KMS-11 (cell line): ENCODE results near the gene VIL1.
A peak's percentile ranks its signal among the peaks of the same experiment; 100 is the strongest.

Experiments
- H2AFZ ChIP-seq: fragments of 200-600 bp; sonication (generic); 2 replicates; pipeline ENCODE4 v1.6.1; 2016; ENCODE audit warnings: antibody characterized with exemption, mixed run types, low read depth
- H3K27ac ChIP-seq: fragments of 200-600 bp; sonication (generic); 2 replicates; pipeline ENCODE4 v1.6.1; 2016; ENCODE audit warnings: mild to moderate bottlenecking, mixed run types
- H3K27me3 ChIP-seq: fragments of 200-600 bp; sonication (generic); 2 replicates; pipeline ENCODE4 v1.6.1; 2017; ENCODE audit warnings: mild to moderate bottlenecking, low read depth, mixed run types, moderate library complexity; ENCODE audit not compliant: insufficient read depth
- H3K36me3 ChIP-seq: fragments of 200-600 bp; sonication (generic); 2 replicates; pipeline ENCODE4 v1.6.1; 2017; ENCODE audit warnings: mild to moderate bottlenecking, mixed run types; ENCODE audit not compliant: insufficient read depth
- H3K4me1 ChIP-seq: fragments of 200-600 bp; sonication (generic); 2 replicates; pipeline ENCODE4 v1.6.1; 2016; ENCODE audit warnings: mild to moderate bottlenecking, low read depth, mixed run types; ENCODE audit not compliant: poor library complexity, severe bottlenecking
- H3K4me2 ChIP-seq: fragments of 200-600 bp; sonication (generic); 2 replicates; pipeline ENCODE4 v1.7.0; 2016; ENCODE audit warnings: mild to moderate bottlenecking, mixed run types
- H3K4me3 ChIP-seq: fragments of 200-600 bp; sonication (generic); IDR thresholded peaks from 2 replicates; pipeline ENCODE4 v1.6.1; 2017; ENCODE audit warnings: low read depth, low read length, mixed read lengths; ENCODE audit not compliant: insufficient read depth
- H3K79me2 ChIP-seq: fragments of 200-600 bp; sonication (generic); 2 replicates; pipeline ENCODE4 v1.6.1; 2016; ENCODE audit warnings: low read depth, mixed run types; ENCODE audit not compliant: insufficient read depth
- H3K9ac ChIP-seq: fragments of 200-600 bp; sonication (generic); 2 replicates; pipeline ENCODE4 v1.6.1; 2016; ENCODE audit warnings: mild to moderate bottlenecking, mixed run types
- H4K20me1 ChIP-seq: fragments of 200-600 bp; sonication (generic); 2 replicates; pipeline ENCODE4 v1.6.1; 2016; ENCODE audit warnings: mild to moderate bottlenecking, mixed run types; ENCODE audit not compliant: insufficient read depth
- TF ChIP-seq, protein P1 (sequence below): fragments of 200-600 bp; sonication (generic); conservative IDR thresholded peaks from 2 replicates; pipeline ENCODE4 v1.6.1; 2017; ENCODE audit warnings: low read depth, mild to moderate bottlenecking, antibody characterized with exemption, low read length, moderate library complexity, mixed read lengths

VIL1 gene

DNA sequence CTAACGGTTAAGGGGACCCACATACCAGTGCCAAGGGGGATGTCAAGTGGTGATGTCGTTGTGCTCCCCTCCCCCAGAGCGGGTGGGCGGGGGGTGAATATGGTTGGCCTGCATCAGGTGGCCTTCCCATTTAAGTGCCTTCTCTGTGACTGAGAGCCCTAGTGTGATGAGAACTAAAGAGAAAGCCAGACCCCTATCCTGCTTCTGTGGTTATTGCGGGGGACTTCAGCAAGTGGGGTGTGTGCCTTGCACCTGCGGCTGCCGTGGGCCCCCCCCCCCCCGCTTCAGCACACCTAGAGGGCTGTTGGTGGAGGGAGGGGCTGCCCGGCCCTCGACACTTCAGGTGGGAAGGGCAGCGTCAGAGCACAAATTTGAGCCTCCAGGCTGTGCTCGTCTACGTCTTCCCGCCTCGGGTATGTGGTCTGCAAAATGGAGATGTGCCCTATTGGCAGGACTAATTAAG is 13.1 kb upstream of the VIL1 start:
- Histone ChIP-seq H3K36me3 (no peaks in the 10 kb centered on the region), H3K27me3 (no peaks in the 10 kb centered on the region), H3K4me3 (peak overlapping the region; percentile 52), H3K4me1 (peaks cover 33% of the 10 kb centered on the region), H3K4me2 (peak overlapping the region; percentile 51), H3K79me2 (peaks cover 14% of the 10 kb centered on the region; the same call in 1 of the 2 replicates), H2AFZ (peak overlapping the region; percentile 1; the same call in 1 of the 2 replicates), H3K27ac (peak overlapping the region; percentile 15; the same call in 1 of the 2 replicates), H4K20me1 (no peaks in the 10 kb centered on the region), H3K9ac (no peak overlapping the region)
- TF ChIP-seq, protein P1, sequence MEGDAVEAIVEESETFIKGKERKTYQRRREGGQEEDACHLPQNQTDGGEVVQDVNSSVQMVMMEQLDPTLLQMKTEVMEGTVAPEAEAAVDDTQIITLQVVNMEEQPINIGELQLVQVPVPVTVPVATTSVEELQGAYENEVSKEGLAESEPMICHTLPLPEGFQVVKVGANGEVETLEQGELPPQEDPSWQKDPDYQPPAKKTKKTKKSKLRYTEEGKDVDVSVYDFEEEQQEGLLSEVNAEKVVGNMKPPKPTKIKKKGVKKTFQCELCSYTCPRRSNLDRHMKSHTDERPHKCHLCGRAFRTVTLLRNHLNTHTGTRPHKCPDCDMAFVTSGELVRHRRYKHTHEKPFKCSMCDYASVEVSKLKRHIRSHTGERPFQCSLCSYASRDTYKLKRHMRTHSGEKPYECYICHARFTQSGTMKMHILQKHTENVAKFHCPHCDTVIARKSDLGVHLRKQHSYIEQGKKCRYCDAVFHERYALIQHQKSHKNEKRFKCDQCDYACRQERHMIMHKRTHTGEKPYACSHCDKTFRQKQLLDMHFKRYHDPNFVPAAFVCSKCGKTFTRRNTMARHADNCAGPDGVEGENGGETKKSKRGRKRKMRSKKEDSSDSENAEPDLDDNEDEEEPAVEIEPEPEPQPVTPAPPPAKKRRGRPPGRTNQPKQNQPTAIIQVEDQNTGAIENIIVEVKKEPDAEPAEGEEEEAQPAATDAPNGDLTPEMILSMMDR: no peak

- peak overlapping the region; percentile 83 for H2AFZ ChIP-seq
Observed at GRCh38 chr2:218406209-218406948, 12.5 kb upstream of the VIL1 start.

GRCh38 chr2:218406949-218407618 is 11.8 kb upstream of the VIL1 start:
- peaks cover 33% of the 10 kb centered on the region for H3K4me1 ChIP-seq
- peak overlapping the region; percentile 83 for H2AFZ ChIP-seq
- no peaks in the 10 kb centered on the region for H4K20me1 ChIP-seq
- peak overlapping the region; percentile 82 for H3K27ac ChIP-seq
- TF ChIP-seq, protein P1: 0 out of 2 replicates have a peak, but pooled peaks have one; percentile 29
- peak overlapping the region; percentile 57 for H3K9ac ChIP-seq
- H3K4me2 ChIP-seq: peak overlapping the region; percentile 97
- no peaks in the 10 kb centered on the region for H3K36me3 ChIP-seq
- H3K79me2 ChIP-seq: peaks cover 3% of the 10 kb centered on the region; the same call in 1 of the 2 replicates
- H3K27me3 ChIP-seq: no peaks in the 10 kb centered on the region
- H3K4me3 ChIP-seq: peak overlapping the region; percentile 52

More at GRCh38 chr2:218406209-218406948, 12.5 kb upstream of the VIL1 start:
- Histone ChIP-seq H3K27ac (peak overlapping the region; percentile 82), H3K9ac (peak overlapping the region; percentile 57), H3K79me2 (peaks cover 10% of the 10 kb centered on the region; the same call in 1 of the 2 replicates), H3K4me2 (peak overlapping the region; percentile 97), H4K20me1 (no peaks in the 10 kb centered on the region), H3K36me3 (no peaks in the 10 kb centered on the region), H3K4me3 (peak overlapping the region; percentile 52), H3K27me3 (no peaks in the 10 kb centered on the region), H3K4me1 (peaks cover 33% of the 10 kb centered on the region)
- TF ChIP-seq, protein P1: peak; percentile 68

GRCh38 chr2:218407717-218408116 is 11.2 kb upstream of the VIL1 start:
- no peaks in the 10 kb centered on the region for H3K79me2 ChIP-seq
- H3K36me3 ChIP-seq: no peaks in the 10 kb centered on the region
- no peak overlapping the region; the same call in 1 of the 2 replicates for H2AFZ ChIP-seq
- H3K4me1 ChIP-seq: peaks cover 33% of the 10 kb centered on the region
- H3K4me2 ChIP-seq: peak overlapping the region; percentile 97; the same call in 1 of the 2 replicates
- H3K27me3 ChIP-seq: no peaks in the 10 kb centered on the region
- TF ChIP-seq, protein P1: no peak
- no peaks in the 10 kb centered on the region for H4K20me1 ChIP-seq
- H3K27ac ChIP-seq: no peak overlapping the region; the same call in 1 of the 2 replicates
- H3K9ac ChIP-seq: no peak overlapping the region
- H3K4me3 ChIP-seq: peak overlapping the region; percentile 52
